ENCODE results near the gene LITAF. TPM values are rescaled to one million over a fixed set of nuclear protein-coding genes. Genes with fewer than 3 reads are reported as not detected.

Gene LITAF
- total and polyA plus RNA-seq, 2 of the 4 experiments (the other 2 are of a cell fraction), result 113 to 206 TPM

DNA sequence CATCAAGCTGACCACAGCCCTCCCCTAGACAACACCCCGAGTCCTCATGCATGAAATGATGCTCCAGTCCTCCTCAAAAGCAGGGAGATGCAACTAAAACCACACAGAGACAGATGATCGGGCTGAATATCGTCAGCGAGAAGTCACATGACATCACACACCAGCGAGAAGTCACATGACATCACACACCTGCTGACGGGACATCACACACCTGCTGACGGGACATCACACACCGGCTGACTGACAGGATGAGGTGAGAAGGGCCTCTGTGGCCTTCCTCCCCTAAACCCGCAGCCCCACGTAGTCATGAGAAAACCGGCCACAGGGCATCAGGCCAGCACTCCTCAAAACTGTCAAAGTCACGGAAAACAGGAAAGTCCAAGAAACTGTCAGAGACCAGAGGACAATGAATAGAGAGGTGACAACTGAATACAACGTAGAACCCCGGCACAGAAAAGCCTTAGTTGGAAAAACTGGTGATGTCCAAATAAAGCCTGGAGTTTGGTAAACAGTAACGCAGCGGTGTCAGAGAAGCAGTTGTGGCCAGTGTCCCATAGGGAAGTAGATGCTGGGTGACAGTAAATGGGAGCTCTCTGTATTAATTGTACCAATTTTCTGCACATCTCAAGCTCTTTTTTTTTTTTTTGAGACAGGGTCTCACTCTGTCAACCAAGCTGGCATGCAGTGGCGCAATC is 14.3 kb downstream of the LITAF start:
- H3K18ac ChIP-seq (ENCODE audit: low read depth, low read length), result no peak overlapping the region
- no peak for ATAC-seq (ENCODE audit: low read depth)
- H3K23ac ChIP-seq (ENCODE audit: low read depth, low read length), result no peak overlapping the region
- 63% methylated on average over 7 of the region's 17 CpGs; no CpG with 5 or more reads in 1 of the 2 experiments for WGBS, 2 experiments (ENCODE audit: extremely low coverage in 2 of 2, insufficient read length in 1 of 2)
- no peak overlapping the region for H3K9ac ChIP-seq (ENCODE audit: low read depth, low read length)
- no peaks in the 10 kb centered on the region for H3K9me3 ChIP-seq (ENCODE audit: control insufficient read depth, insufficient read depth, low read length)
- H2BK15ac ChIP-seq (ENCODE audit: low read depth, low read length), result no peak overlapping the region
- no peak overlapping the region for H2AK5ac ChIP-seq (ENCODE audit: low read depth, low read length)
- H3K4me1 ChIP-seq (ENCODE audit: control insufficient read depth, insufficient read depth, low read length), result peaks cover 2% of the 10 kb centered on the region; the same call in 1 of the 2 replicates
- H4K20me1 ChIP-seq (ENCODE audit: insufficient read depth, low read length), result peaks cover 90% of the 10 kb centered on the region
- no peak overlapping the region for H2AFZ ChIP-seq (replicated peaks; ENCODE audit: low read length, poor library complexity)
- no peak overlapping the region for H2BK120ac ChIP-seq (ENCODE audit: low read depth, low read length)
- intact Hi-C loops (cut with micrococcal nuclease) (no loop called here), in situ Hi-C loops (cut with MboI; ENCODE audit: low sequenced_read_pairs) (loop anchor here (5.0 kb wide), 1 partner anchor 70 kb away; no protein-coding TSS in a partner anchor), dilution Hi-C loops (cut with HindIII; ENCODE audit: low sequenced_read_pairs, unreplicated experiment) (no loop called here)
- H4K8ac ChIP-seq (ENCODE audit: low read depth in 2 of 2, low read length in 2 of 2), result no peak overlapping the region
- no peak overlapping the region for H3K4me3 ChIP-seq (ENCODE audit: insufficient read depth, low read depth, low read length)
- ChIA-PET POLR2A (ENCODE audit: unreplicated experiment) (no interaction called here), CTCF (no interaction called here)
- H4K5ac ChIP-seq (ENCODE audit: low read depth, low read length), result no peak overlapping the region
- no peak overlapping the region; the same call in 1 of the 2 replicates for H3K4ac ChIP-seq (ENCODE audit: low read depth, low read length)
- H2BK5ac ChIP-seq (ENCODE audit: low read depth, low read length, poor library complexity, severe bottlenecking), result no peak overlapping the region
- no peak overlapping the region for H3K4me2 ChIP-seq (ENCODE audit: low read depth, low read length)
- H3K14ac ChIP-seq (replicated peaks; ENCODE audit: low read depth, low read length), result no peak overlapping the region
- no peak overlapping the region for H2BK20ac ChIP-seq (ENCODE audit: low read depth, low read length)
- no TSS peak for BruUV-seq (replicated peaks)
- peaks cover 37 to 86% of the 10 kb centered on the region in 2 experiments for H3K79me1 ChIP-seq (ENCODE audit: low read depth in 1 of 2, low read length in 2 of 2)
- H4K91ac ChIP-seq (ENCODE audit: insufficient read depth, low read depth, low read length), result no peak overlapping the region
- no peak for TF ChIP-seq POLR2A (IDR thresholded peaks at IDR 0.05; ENCODE audit: low read depth, low read length)
- TF ChIP-seq, protein P1, sequence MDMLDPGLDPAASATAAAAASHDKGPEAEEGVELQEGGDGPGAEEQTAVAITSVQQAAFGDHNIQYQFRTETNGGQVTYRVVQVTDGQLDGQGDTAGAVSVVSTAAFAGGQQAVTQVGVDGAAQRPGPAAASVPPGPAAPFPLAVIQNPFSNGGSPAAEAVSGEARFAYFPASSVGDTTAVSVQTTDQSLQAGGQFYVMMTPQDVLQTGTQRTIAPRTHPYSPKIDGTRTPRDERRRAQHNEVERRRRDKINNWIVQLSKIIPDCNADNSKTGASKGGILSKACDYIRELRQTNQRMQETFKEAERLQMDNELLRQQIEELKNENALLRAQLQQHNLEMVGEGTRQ (IDR thresholded peaks at IDR 0.05; ENCODE audit: low read depth, low read length), result peak; percentile 57
- no peak for DNase-seq
- H3K56ac ChIP-seq (ENCODE audit: extremely low read depth, insufficient read depth, low read length), result no peak overlapping the region
- H2AK9ac ChIP-seq (replicated peaks; ENCODE audit: low read depth, low read length, poor library complexity), result peak overlapping the region; percentile 74
- peaks cover 22% of the 10 kb centered on the region for H3K36me3 ChIP-seq (ENCODE audit: control insufficient read depth, insufficient read depth, low read length)
- H3K27me3 ChIP-seq (ENCODE audit: control insufficient read depth, insufficient read depth, low read length), result no peaks in the 10 kb centered on the region
- peaks cover 17% of the 10 kb centered on the region for H3K9me1 ChIP-seq (ENCODE audit: insufficient read depth, low read length)
- H3K27ac ChIP-seq (ENCODE audit: insufficient read depth, low read length), result no peak overlapping the region
